IMR-90 (cell line): ENCODE data around the gene LAMA2. TPM values are rescaled to one million over a fixed set of nuclear protein-coding genes. Genes with fewer than 3 reads are reported as not detected.

Experiments
- ATAC-seq: fragments of 200-7000 bp; cut with Tn5 transposase; 2 replicates; pipeline ENCODE4 v1.9.1; 2020; ENCODE audit warnings: low read depth, mild to moderate bottlenecking, moderate library complexity
- BruUV-seq: library from RNA; stranded (reverse); fragments of 400-500 nt; replicated peaks from 2 replicates; lab custom pipeline; 2021; lab: Mats Ljungman, UMichigan
- CTCF ChIA-PET: fragments of 300-600 bp; formaldehyde crosslinking; extraction: SDS; loops from one replicate; lab custom pipeline; 2021; ENCODE audit warnings: antibody characterized with exemption; lab: Yijun Ruan, JAX
- POLR2A ChIA-PET: fragments of 300-600 bp; sonication (Branson Sonifier 250); formaldehyde crosslinking; loops from one replicate; lab custom pipeline; 2022; ENCODE audit warnings: antibody characterized with exemption; ENCODE audit not compliant: unreplicated experiment; lab: Charles Lee
- DNase-seq: peaks from one replicate; pipeline ENCODE4 v3.0.0; 2013
- H2AFZ ChIP-seq: replicated peaks from 2 replicates; pipeline ENCODE3; 2013; ENCODE audit warnings: low read length, mild to moderate bottlenecking; ENCODE audit not compliant: poor library complexity
- H2AK5ac ChIP-seq: 2 replicates; pipeline ENCODE4 v1.6.1; 2013; ENCODE audit warnings: low read depth, low read length, inconsistent platforms
- H2AK9ac ChIP-seq: replicated peaks from 2 replicates; pipeline ENCODE3; 2013; ENCODE audit warnings: mild to moderate bottlenecking, low read depth, low read length, moderate library complexity; ENCODE audit not compliant: poor library complexity
- H2BK120ac ChIP-seq: 2 replicates; pipeline ENCODE4 v1.6.1; 2013; ENCODE audit warnings: low read depth, low read length, inconsistent platforms
- H2BK15ac ChIP-seq: 3 replicates; pipeline ENCODE4 v1.6.1; 2013; ENCODE audit warnings: low read depth, low read length, inconsistent platforms
- H2BK20ac ChIP-seq: 2 replicates; pipeline ENCODE4 v1.6.1; 2013; ENCODE audit warnings: low read depth, mild to moderate bottlenecking, inconsistent platforms, low read length, moderate library complexity
- H2BK5ac ChIP-seq: 2 replicates; pipeline ENCODE4 v1.6.1; 2013; ENCODE audit warnings: mild to moderate bottlenecking, low read depth, low read length, inconsistent platforms; ENCODE audit not compliant: poor library complexity, severe bottlenecking
- H3K14ac ChIP-seq: replicated peaks from 2 replicates; pipeline ENCODE4 v1.6.1; 2013; ENCODE audit warnings: low read depth, low read length, inconsistent platforms
- H3K18ac ChIP-seq: 2 replicates; pipeline ENCODE4 v1.6.1; 2013; ENCODE audit warnings: low read depth, low read length, control low read depth
- H3K23ac ChIP-seq: 2 replicates; pipeline ENCODE4 v1.6.1; 2013; ENCODE audit warnings: low read depth, low read length, inconsistent platforms
- H3K27ac ChIP-seq: 2 replicates; pipeline ENCODE4 v1.5.1; 2013; ENCODE audit warnings: mild to moderate bottlenecking, control low read depth, low read length; ENCODE audit not compliant: insufficient read depth
- H3K27me3 ChIP-seq: 2 replicates; pipeline ENCODE4 v1.6.1; 2013; ENCODE audit warnings: low read length; ENCODE audit not compliant: control insufficient read depth, insufficient read depth
- H3K36me3 ChIP-seq: 2 replicates; pipeline ENCODE4 v1.6.1; 2013; ENCODE audit warnings: low read length, mixed read lengths; ENCODE audit not compliant: control insufficient read depth, insufficient read depth
- H3K4ac ChIP-seq: 2 replicates; pipeline ENCODE4 v1.6.1; 2013; ENCODE audit warnings: low read depth, low read length, inconsistent platforms
- H3K4me1 ChIP-seq: 2 replicates; pipeline ENCODE4 v1.6.1; 2013; ENCODE audit warnings: low read length, mixed read lengths; ENCODE audit not compliant: control insufficient read depth, insufficient read depth
- H3K4me2 ChIP-seq: 2 replicates; pipeline ENCODE4 v1.6.1; 2013; ENCODE audit warnings: low read depth, mild to moderate bottlenecking, control low read depth, low read length, moderate library complexity
- H3K4me3 ChIP-seq: 2 replicates; pipeline ENCODE4 v1.5.1; 2013; ENCODE audit warnings: low read depth, mild to moderate bottlenecking, control low read depth, low read length, moderate library complexity; ENCODE audit not compliant: insufficient read depth
- H3K56ac ChIP-seq: 2 replicates; pipeline ENCODE4 v1.6.1; 2013; ENCODE audit warnings: low read length, inconsistent platforms; ENCODE audit not compliant: insufficient read depth; ENCODE audit errors: extremely low read depth
- H3K79me1 ChIP-seq, 2 experiments: 2 replicates each; pipeline ENCODE4 v1.6.1; 2013; ENCODE audit warnings: low read length in 2 of 2, inconsistent platforms in 1 of 2, low read depth in 1 of 2
- H3K9ac ChIP-seq: 2 replicates; pipeline ENCODE4 v1.6.1; 2013; ENCODE audit warnings: low read depth, low read length, control low read depth
- H3K9me1 ChIP-seq: 2 replicates; pipeline ENCODE4 v1.6.1; 2013; ENCODE audit warnings: low read length, inconsistent platforms; ENCODE audit not compliant: insufficient read depth
- H3K9me3 ChIP-seq: 2 replicates; pipeline ENCODE4 v1.6.1; 2013; ENCODE audit warnings: low read length; ENCODE audit not compliant: control insufficient read depth, insufficient read depth
- H4K20me1 ChIP-seq: 2 replicates; pipeline ENCODE4 v1.6.1; 2013; ENCODE audit warnings: low read length, inconsistent platforms; ENCODE audit not compliant: insufficient read depth
- H4K5ac ChIP-seq: 2 replicates; pipeline ENCODE4 v1.6.1; 2013; ENCODE audit warnings: mild to moderate bottlenecking, low read depth, low read length, control low read depth
- H4K8ac ChIP-seq, 2 experiments: 2 replicates each; pipeline ENCODE4 v1.6.1; 2013; ENCODE audit warnings: low read depth in 2 of 2, low read length in 2 of 2, control low read depth in 1 of 2, inconsistent platforms in 1 of 2
- H4K91ac ChIP-seq: 2 replicates; pipeline ENCODE4 v1.6.1; 2013; ENCODE audit warnings: low read depth, low read length, inconsistent platforms; ENCODE audit not compliant: insufficient read depth
- BHLHE40 ChIP-seq: fragments of 150-350 bp; IDR thresholded peaks from 2 replicates; pipeline ENCODE4 v1.6.1; 2016; ENCODE audit warnings: mild to moderate bottlenecking, low read depth, low read length
- MAFK ChIP-seq: IDR thresholded peaks from 2 replicates; pipeline ENCODE4 v1.6.1; 2012; ENCODE audit warnings: low read depth, low read length, improper control_type of control experiment
- MAZ ChIP-seq: IDR thresholded peaks from 2 replicates; pipeline ENCODE4 v1.6.1; 2012; ENCODE audit warnings: low read depth, mild to moderate bottlenecking, low read length, improper control_type of control experiment, moderate library complexity, borderline replicate concordance
- RFX5 ChIP-seq: IDR thresholded peaks from 2 replicates; pipeline ENCODE4 v1.8.0; 2012; ENCODE audit warnings: low read depth, mild to moderate bottlenecking, low read length, moderate library complexity
- SMC3 ChIP-seq: fragments of 150-350 bp; IDR thresholded peaks from 2 replicates; pipeline ENCODE4 v1.6.1; 2016; ENCODE audit warnings: low read depth, mild to moderate bottlenecking, antibody characterized with exemption, low read length, moderate library complexity
- WGBS, 2 experiments: methylation state at CpG; one replicate each; pipeline versions ENCODE4 v1.1.5 to v1.1.7; 2013; ENCODE audit warnings: missing lambda C conversion rate in 2 of 2; ENCODE audit not compliant: insufficient read length in 1 of 2; ENCODE audit errors: extremely low coverage in 2 of 2; 5-methylcytosine and 5-hydroxymethylcytosine counted together
- dilution Hi-C: fragments of 300-500 bp; cut with HindIII; formaldehyde crosslinking; loops from one replicate; pipeline ENCODE4 v1.14.3; 2018; ENCODE audit warnings: low sequenced_read_pairs; ENCODE audit not compliant: unreplicated experiment
- in situ Hi-C: fragments of 300-500 bp; cut with MboI; formaldehyde crosslinking; loops from 3 replicates; pipeline ENCODE4 v1.14.3; 2019; ENCODE audit warnings: low sequenced_read_pairs, inconsistent platforms, mixed read lengths
- intact Hi-C: fragments of 100-400 bp; cut with micrococcal nuclease; formaldehyde crosslinking; loops from 2 replicates; pipeline ENCODE4 v1.10.0; 2022
- polyA plus RNA-seq, 3 experiments: library from polyadenylated mRNA; depleted of rRNA; stranded (reverse); fragments of >200 nt; gene quantifications; 2 replicates each; pipeline ENCODE4 v1.2.3, GENCODE V29; 2012; ENCODE audit warnings: low replicate concordance in 1 of 3
- total RNA-seq: library from RNA; depleted of rRNA; stranded (reverse); fragments of >200 nt; gene quantifications from 2 replicates; pipeline ENCODE4 v1.2.3, GENCODE V29; 2012
- TF ChIP-seq, protein P1 (sequence below): fragments of 150-350 bp; IDR thresholded peaks from 2 replicates; pipeline ENCODE4 v1.6.1; 2017; ENCODE audit warnings: mild to moderate bottlenecking, antibody characterized with exemption, low read length, low read depth

Gene LAMA2
- total and polyA plus RNA-seq, 2 of the 4 experiments (the other 2 are of a cell fraction) = 9.9 to 13.3 TPM

DNA sequence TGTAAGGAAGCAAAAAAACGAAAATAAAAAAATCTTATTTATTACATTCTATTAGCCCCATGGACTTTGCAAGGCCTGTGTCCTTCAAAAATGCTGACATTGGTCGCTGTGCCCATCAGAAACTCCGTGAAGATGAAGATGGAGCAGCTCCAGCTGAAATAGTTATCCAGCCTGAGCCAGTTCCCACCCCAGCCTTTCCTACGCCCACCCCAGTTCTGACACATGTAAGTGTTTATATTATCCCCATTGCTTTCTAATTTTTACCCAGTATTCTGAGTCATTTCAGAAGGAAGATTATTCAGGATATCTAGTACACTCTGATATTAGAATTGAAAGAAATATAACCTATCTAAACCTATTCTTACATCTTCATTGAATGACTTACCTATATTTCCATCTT is 609.3 kb downstream of the LAMA2 start:
- no peak overlapping the region for H4K5ac ChIP-seq
- no peaks in the 10 kb centered on the region for H3K9me3 ChIP-seq
- peak overlapping the region; percentile 90; the same call in 1 of the 2 replicates for H3K14ac ChIP-seq
- H3K4me2 ChIP-seq = no peak overlapping the region
- peaks cover 3% of the 10 kb centered on the region for H3K9me1 ChIP-seq
- peaks cover 15% of the 10 kb centered on the region for H3K4me1 ChIP-seq
- no peaks in the 10 kb centered on the region for H3K79me1 ChIP-seq
- H2BK15ac ChIP-seq = peak overlapping the region; percentile 98; the same call in 2 of the 3 replicates
- in situ Hi-C loops = loop anchor here (10.0 kb wide), 2 partner anchors 273 to 533 kb away; no protein-coding TSS in a partner anchor
- peak; percentile 57 for DNase-seq
- peak overlapping the region; percentile 60; the same call in 1 of the 2 replicates for H3K23ac ChIP-seq
- peak overlapping the region; percentile 16; the same call in 1 of the 2 replicates for H4K91ac ChIP-seq
- H3K4ac ChIP-seq = peak overlapping the region; percentile 38; the same call in 1 of the 2 replicates
- BruUV-seq = no TSS peak
- ChIA-PET POLR2A (no interaction called here), CTCF (no interaction called here)
- WGBS, 2 experiments = no CpG with 5 or more reads among the region's 4 CpGs
- ATAC-seq = no peak
- H3K9ac ChIP-seq = no peak overlapping the region
- H2BK5ac ChIP-seq = peak overlapping the region; percentile 98
- peak overlapping the region; percentile 60; the same call in 1 of the 2 replicates for H3K18ac ChIP-seq
- no peak overlapping the region for H2AK9ac ChIP-seq
- peak overlapping the region in 1 of 2 experiments; percentile 16; a peak in 1 of 4 replicates for H4K8ac ChIP-seq
- H4K20me1 ChIP-seq = no peaks in the 10 kb centered on the region
- TF ChIP-seq BHLHE40 (no peak), MAFK (no peak), MAZ (no peak), RFX5 (no peak), SMC3 (no peak)
- TF ChIP-seq, protein P1, sequence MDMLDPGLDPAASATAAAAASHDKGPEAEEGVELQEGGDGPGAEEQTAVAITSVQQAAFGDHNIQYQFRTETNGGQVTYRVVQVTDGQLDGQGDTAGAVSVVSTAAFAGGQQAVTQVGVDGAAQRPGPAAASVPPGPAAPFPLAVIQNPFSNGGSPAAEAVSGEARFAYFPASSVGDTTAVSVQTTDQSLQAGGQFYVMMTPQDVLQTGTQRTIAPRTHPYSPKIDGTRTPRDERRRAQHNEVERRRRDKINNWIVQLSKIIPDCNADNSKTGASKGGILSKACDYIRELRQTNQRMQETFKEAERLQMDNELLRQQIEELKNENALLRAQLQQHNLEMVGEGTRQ = no peak
- intact Hi-C loops = no loop called here
- no peaks in the 10 kb centered on the region for H3K27me3 ChIP-seq
- H2BK120ac ChIP-seq = peak overlapping the region; percentile 98; the same call in 1 of the 2 replicates
- H2BK20ac ChIP-seq = peak overlapping the region; percentile 58
- H3K27ac ChIP-seq = peak overlapping the region; percentile 13; the same call in 1 of the 2 replicates
- no peak overlapping the region for H3K4me3 ChIP-seq
- H3K56ac ChIP-seq = no peak overlapping the region; the same call in 1 of the 2 replicates
- peak overlapping the region; percentile 81; the same call in 1 of the 2 replicates for H2AK5ac ChIP-seq
- no peaks in the 10 kb centered on the region for H3K36me3 ChIP-seq
- dilution Hi-C loops = no loop called here
- H2AFZ ChIP-seq = no peak overlapping the region
